Measurements from ENCODE around the gene MBNL1. TPM values are rescaled to one million over a fixed set of nuclear protein-coding genes. Genes with fewer than 3 reads are reported as not detected.

The MBNL1 gene
- polyA plus RNA-seq, 3 donors = 190 to 204 (median 191) TPM

GRCh38 chr3:152497890-152498289 lies 229.2 kb downstream of the MBNL1 start:
- peak overlapping the region in 1 of 7 donors; percentile 38 for H3K27ac Mint-ChIP-seq
- WGBS (ENCODE audit: insufficient coverage) = no CpG with 5 or more reads among the region's 1 CpG
- Histone ChIP-seq H4K20me1 (ENCODE audit: insufficient read depth, low read length) (no peaks in the 10 kb centered on the region), H3K9me3 (replicated peaks in 1 of 2; ENCODE audit: control insufficient read depth in 1 of 2, insufficient read depth in 1 of 2, low read length in 2 of 2) (no peaks in the 10 kb centered on the region), H3K9ac (ENCODE audit: insufficient read depth, low read length, poor library complexity, severe bottlenecking) (no peak overlapping the region), H3K27me3 (ENCODE audit: control insufficient read depth in 2 of 2, insufficient read depth in 2 of 2, low read length in 2 of 2) (no peaks in the 10 kb centered on the region), H3K4me1 (ENCODE audit: control insufficient read depth in 1 of 2, insufficient read depth in 2 of 2, low read length in 2 of 2) (peaks cover 6 to 15% of the 10 kb centered on the region in 2 donors), H2AFZ (ENCODE audit: insufficient read depth, low read depth, low read length, poor library complexity, severe bottlenecking) (no peak overlapping the region), H3K4me2 (replicated peaks; ENCODE audit: extremely low read depth, low read length, poor library complexity, severe bottlenecking) (peak overlapping the region; percentile 6), H3K27ac (ENCODE audit: low read depth in 1 of 2, low read length in 2 of 2) (peak overlapping the region in 1 of 2 donors; percentile 31), H3K79me2 (ENCODE audit: insufficient read depth, low read length) (no peaks in the 10 kb centered on the region), H3K36me3 (replicated peaks in 1 of 2; ENCODE audit: control insufficient read depth in 1 of 2, insufficient read depth in 2 of 2, low read length in 2 of 2) (no peaks in the 10 kb centered on the region), H3K4me3 (replicated peaks in 1 of 3; ENCODE audit: low read depth in 2 of 3, low read length in 3 of 3) (no peak overlapping the region)
- H3K9me3 Mint-ChIP-seq = peaks cover 0 to 12% (median 5%) of the 10 kb centered on the region in 7 donors
- peaks cover 21% of the 10 kb centered on the region for H3K4me1 Mint-ChIP-seq
- H3K36me3 Mint-ChIP-seq = no peaks in the 10 kb centered on the region
- TF ChIP-seq CTCF (IDR thresholded peaks at IDR 0.05) = no peak
- no peak for DNase-seq
- no peak overlapping the region for H3K4me3 Mint-ChIP-seq
- intact Hi-C loops (cut with micrococcal nuclease) = no loop called here
- H3K27me3 Mint-ChIP-seq (ENCODE audit: low read depth in 3 of 3) = no peaks in the 10 kb centered on the region

- WGBS (ENCODE audit: insufficient coverage) = no CpG with 5 or more reads among the region's 4 CpGs
- H3K36me3 ChIP-seq (replicated peaks in 1 of 2; ENCODE audit: control insufficient read depth in 1 of 2, insufficient read depth in 2 of 2, low read length in 2 of 2) = no peaks in the 10 kb centered on the region
- no peak overlapping the region for H3K9ac ChIP-seq (ENCODE audit: insufficient read depth, low read length, poor library complexity, severe bottlenecking)
- intact Hi-C loops (cut with micrococcal nuclease) = no loop called here
- no peaks in the 10 kb centered on the region for H4K20me1 ChIP-seq (ENCODE audit: insufficient read depth, low read length)
- TF ChIP-seq CTCF (IDR thresholded peaks at IDR 0.05) = no peak
- DNase-seq = no peak
- Mint-ChIP-seq H3K4me1 (peaks cover 21% of the 10 kb centered on the region), H3K27ac (no peak overlapping the region), H3K27me3 (ENCODE audit: low read depth in 3 of 3) (no peaks in the 10 kb centered on the region), H3K9me3 (peaks cover 3 to 12% (median 6%) of the 10 kb centered on the region in 7 donors), H3K36me3 (no peaks in the 10 kb centered on the region), H3K4me3 (no peak overlapping the region)
- H3K4me2 ChIP-seq (replicated peaks; ENCODE audit: extremely low read depth, low read length, poor library complexity, severe bottlenecking) = no peak overlapping the region
- no peak overlapping the region for H3K27ac ChIP-seq (ENCODE audit: low read depth in 1 of 2, low read length in 2 of 2)
- H3K4me3 ChIP-seq (replicated peaks in 1 of 3; ENCODE audit: low read depth in 2 of 3, low read length in 3 of 3) = no peak overlapping the region
- H3K79me2 ChIP-seq (ENCODE audit: insufficient read depth, low read length) = no peaks in the 10 kb centered on the region
- peaks cover 6 to 15% of the 10 kb centered on the region in 2 donors for H3K4me1 ChIP-seq (ENCODE audit: control insufficient read depth in 1 of 2, insufficient read depth in 2 of 2, low read length in 2 of 2)
- no peak overlapping the region for H2AFZ ChIP-seq (ENCODE audit: insufficient read depth, low read depth, low read length, poor library complexity, severe bottlenecking)
- no peaks in the 10 kb centered on the region for H3K27me3 ChIP-seq (ENCODE audit: control insufficient read depth in 2 of 2, insufficient read depth in 2 of 2, low read length in 2 of 2)
- no peaks in the 10 kb centered on the region for H3K9me3 ChIP-seq (replicated peaks in 1 of 2; ENCODE audit: control insufficient read depth in 1 of 2, insufficient read depth in 1 of 2, low read length in 2 of 2)
These were observed 231.2 kb downstream of the MBNL1 start for GRCh38 chr3:152499791-152500385.
